DMS 273 treated with DMSO at 0.1 percent for 48 hours (cell line): Measurements from ENCODE around the gene RFX3.

ENCODE experiments used
- DNase-seq: peaks from one replicate; lab custom pipeline; 2025; lab: John Stamatoyannopoulos, UW

Gene RFX3

DNA sequence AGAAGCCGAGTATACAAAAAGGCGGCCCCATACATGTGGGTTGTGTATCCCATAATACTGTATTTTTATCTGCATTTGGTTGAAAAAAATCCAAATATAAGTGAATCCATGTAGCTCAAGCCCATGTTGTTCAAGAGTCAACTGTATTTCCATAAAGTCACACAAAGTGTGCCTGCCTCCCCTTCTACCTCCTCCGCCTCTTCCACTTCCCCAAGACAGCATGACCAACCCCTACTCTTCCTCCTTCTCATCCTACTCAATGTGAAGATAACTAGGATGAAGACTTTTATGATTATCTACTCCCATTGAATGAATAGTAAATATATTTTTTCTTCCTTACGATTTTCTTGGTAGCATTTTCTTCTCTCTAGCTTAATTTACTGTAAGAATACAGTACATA is 92.7 kb downstream of the RFX3 start:
- no peak for DNase-seq

DNA sequence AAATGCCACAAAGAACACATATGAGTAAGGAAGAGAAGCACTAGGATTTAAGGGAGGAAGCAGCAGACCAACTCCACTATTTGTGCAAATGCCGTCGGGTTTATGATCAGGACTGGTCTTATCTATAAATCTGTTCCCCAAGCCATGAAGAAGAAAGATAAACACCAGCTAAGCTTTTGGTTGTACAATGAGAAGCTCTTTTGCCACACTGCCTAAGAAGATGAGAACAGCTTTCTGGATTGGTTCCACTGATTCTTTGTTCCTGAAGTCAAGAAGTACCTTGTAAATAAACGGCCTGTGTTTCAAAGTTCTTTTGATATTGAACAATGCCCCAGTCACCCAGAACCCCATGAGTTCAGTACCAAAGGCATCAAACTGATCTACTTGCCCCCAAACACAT is 93.9 kb downstream of the RFX3 start:
- DNase-seq, result no peak

DNA sequence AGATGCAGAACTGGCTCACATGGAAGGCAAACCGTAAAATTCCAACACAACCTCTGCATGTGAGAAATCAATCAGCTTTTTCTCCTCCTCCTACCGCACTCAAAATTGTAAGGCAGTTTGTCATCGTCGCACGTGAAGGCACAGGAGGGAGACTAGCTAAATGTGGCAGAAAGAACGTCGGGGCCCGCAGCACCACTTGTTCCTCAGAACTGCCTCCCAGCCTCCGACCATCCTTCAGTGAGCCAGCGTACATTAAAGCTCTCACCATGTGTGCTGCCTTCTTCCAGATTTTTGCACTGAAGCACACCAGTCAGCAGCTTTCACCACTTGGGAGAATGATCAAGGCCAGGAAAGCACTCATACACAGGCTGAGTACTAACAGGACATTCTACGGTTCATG is 105.9 kb downstream of the RFX3 start:
- no peak for DNase-seq

DNA sequence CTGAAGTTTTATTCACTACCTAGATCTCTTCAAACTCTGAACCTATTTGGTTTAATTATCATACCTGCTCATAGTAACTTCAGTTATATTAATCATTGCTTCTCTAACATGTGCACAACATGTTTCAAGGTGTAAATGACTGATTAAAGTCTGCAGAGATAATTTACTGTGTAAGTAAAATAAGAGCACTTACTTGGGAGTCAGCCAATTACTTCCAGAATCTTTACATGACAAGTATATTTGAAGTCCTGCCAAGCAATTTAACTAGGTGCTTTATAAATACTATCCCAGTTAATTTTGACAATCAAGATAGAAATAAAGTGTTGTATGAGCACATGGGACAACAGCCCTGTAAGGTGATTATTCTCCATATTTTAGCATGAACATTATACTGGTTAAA is 109.9 kb downstream of the RFX3 start:
- DNase-seq, result no peak

DNA sequence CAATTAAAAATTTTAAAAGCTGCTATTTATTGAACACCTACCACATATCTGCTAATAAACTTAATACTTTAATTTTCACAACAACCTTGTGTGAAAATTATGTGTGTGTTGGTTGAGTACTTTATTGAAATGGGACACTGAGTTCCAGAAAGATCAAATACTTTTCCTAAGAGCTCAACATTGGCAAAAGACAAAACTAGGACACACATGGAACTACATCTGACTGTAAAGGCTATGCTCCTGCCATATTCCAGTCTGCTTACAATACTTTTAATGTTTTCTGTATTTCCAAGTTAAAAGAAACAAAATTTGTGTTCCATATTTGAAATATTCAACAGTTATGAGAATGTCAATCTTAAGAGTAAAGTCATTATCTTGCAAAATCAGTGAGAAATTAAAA is 111.8 kb downstream of the RFX3 start:
- DNase-seq, result no peak

DNA sequence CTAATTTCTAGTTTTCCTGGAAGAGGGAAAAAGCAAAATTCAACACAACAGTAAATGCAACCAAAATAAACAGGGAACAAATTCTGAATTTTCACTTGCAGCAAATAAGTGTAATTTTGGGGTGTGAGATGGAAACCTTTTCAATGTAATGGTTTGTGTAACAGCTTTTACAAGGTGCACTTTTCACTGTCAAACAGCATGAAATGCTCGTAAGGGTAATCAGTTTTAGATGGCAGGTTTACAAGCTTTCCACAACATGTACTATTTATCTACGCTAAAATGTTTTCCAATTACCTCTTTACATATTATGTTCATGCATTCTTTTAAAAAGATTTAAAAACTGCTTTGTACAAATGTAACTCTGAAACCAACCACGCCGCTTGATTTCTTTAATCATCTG is 115.3 kb downstream of the RFX3 start:
- no peak for DNase-seq

DNA sequence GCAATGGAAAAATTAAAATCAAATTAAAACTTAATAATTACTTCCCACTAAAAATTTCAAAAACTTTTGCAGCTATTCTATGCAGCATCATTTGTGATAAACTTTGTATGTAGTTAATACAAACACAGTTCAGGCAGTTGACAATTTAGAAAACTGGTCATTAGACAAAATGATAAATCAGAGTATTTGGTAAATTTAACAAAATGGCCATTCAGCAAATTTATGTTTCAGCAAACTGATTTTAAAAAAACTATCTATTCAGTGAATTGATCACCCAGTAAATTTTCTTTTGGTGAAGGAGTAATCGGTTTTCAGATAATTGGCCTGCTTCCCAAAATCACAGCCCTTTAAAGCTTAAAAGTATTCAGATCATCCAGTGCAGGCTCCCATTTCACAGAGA is 116.3 kb downstream of the RFX3 start:
- DNase-seq, result no peak

DNA sequence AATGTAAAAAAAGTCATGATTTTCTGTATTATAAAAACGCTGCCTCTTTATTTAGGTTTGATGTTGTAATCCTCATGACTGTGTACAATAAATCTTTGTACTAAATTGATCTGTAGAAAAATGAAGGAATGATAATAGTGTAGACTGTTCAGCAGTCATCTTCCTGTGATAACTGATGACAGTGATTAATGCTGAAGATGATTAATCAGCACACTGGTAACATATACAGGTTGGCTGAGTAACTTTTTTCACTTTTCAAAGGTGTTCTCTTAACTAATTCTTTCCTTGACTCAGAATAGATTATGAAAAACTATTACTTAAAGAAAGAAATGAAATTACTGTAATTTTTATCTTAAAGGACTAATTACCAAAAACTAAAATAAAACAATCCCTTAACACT is 122.5 kb downstream of the RFX3 start:
- no peak for DNase-seq

DNA sequence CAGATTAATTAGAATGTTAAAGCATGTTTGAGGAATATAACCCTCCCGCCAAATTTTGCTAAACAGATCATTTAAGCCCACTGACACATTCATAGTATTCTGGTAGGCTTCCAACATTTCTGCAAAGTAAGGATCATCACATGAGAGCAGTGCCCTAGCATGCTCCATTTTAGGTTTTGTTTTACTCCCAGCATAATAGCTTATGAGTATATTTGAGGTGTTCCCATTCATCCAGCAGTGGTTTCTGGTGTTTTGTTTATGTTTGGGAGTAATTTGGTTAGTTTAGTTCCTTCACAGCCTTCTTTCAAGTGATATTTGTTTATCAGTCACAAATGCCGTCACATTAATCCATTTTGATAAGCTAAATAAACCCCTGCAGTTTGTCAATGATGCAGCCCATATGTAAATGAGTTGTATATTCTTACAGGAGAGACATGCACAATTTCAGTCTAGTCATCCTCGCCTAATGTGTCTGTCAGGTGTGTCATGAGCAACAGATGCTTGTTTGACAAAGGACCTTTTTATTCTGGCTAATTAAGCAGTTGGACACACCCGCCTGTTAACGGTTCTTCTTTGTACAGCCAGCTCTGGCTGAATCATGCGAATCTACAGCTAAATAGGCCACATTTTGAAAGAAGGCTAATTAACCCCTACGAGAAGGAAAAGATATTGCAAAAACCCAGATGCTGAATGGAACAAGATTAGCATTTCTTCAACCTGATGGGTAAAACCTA is 124.4 kb downstream of the RFX3 start:
- no peak for DNase-seq

DNA sequence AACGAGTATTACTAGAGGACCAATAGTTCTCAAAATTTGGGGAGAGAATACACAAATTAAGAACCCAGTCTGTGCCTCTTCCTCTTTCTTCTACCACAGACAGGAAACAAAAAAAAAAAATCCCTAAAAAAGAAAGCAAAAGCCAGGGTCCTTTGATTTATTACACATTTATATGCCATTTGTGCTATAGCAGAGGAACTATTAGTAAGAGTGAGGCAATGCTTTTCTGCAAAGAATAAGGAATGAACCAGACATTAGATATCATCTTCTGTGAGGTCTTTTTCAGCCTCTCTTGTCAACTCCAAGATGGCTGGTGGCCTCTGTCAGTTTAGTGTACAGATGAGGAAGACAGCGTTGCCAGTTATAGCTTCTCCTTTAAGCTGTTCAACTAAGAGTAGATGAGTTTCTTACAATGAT is 127.6 kb downstream of the RFX3 start:
- no peak for DNase-seq

DNA sequence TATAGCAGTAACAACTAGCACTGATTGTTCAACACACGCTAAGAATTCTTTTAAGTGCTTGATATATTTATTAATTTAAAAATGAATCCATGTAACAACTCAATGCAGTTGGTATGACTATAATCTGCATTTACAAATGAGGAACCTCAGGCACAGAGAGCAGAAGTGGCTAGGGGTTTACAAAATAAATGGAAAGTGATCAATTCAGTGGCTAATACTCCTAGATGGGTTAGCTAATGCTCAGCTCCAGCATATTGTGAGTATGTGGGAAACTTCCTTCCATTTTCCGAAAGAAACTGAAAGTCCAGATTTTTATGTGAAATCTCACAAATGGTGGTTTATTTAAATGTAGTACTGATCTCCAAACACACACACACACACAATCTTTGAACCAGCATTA is 128.0 kb downstream of the RFX3 start:
- DNase-seq, result no peak

DNA sequence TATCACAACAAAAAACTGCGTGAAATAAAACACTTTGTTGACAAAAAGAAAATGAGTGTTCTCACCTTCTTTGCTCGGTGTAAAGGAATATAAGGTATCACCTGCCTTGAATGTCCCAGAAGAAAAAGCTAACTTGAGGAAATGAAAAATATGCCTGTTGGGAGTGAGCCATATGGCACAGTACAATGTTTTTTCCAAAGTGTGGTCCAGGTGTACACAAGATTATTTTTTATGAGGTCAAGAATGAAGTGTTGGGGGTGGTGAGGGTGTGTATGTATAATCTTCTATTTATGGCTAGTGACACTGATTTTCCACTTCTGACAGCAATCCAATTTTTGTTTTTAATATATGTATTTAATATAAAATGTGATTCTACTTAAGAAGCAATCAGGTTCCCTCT is 134.4 kb downstream of the RFX3 start:
- no peak for DNase-seq

DNA sequence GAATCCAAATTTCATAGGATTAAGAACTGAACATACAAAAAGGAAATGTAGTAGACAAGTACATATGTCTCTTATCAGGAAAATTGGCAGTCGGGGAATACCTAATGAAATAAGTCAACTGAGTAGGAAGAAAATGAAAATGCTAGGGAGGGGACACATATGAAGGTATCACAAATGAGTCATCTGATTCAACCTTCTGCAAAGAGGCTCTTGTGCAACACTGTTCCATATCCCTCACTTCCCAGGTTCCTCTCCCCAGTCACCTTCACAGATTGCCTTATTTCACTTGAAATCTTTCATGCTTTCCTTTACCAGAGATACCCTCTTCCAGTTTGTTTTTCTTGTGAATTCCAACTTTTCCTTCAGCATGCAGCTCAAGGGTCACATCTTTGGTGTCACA is 139.0 kb downstream of the RFX3 start:
- DNase-seq, result no peak

DNA sequence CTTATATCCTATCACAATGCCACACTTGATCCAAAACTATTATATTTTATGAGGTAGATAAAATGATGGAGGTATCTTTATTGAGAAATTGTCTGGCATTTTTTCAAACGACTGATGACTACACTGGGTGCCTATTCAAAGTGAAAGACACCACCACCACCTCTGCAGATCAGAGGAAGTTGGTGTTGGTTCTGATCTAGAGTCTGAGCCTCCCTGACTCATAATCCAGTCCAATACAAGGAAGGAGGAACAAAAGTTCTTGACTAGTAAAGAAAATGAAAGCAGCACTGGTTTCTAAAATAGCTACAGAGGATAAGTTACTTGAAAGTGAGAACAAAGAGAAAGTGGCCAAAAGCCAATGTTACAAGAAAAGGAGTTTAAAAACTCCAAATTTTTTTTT is 139.9 kb downstream of the RFX3 start:
- no peak for DNase-seq

DNA sequence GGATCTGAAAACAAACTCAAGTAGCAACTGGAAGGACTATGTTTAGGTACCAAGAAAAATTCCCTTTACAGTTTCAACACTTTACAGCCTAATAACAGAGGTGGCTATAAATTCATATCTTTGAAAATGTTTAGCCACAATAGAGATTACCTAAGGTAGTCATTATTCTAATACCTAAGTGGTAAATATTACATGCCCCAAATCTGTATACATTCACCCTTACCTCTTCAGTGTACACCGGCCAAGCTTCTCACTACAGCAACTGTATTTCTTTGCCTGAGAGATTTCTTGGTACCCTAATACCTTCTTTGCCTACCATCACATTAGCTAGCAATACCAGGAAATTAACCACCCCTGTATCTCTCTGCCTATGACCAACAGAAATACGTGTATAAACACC is 154.0 kb downstream of the RFX3 start:
- no peak for DNase-seq

DNA sequence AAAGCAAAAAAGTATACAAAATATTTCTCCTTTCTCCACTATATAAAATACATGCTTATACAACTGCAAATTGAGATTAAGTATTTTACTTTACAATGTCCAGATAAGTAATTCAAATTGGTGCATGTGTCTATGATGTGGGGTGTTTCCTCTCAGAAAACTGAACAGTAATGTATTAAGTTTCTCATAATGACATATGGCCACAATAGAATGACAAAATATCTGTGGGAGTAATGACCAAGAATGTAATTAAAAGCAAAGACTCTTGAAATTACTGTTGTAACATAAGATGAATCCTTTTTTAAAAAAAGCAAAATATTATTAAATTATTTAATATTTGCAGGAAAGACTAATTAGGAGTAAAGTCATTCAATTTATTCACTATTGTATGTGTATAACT is 155.1 kb downstream of the RFX3 start:
- DNase-seq, result no peak

DNA sequence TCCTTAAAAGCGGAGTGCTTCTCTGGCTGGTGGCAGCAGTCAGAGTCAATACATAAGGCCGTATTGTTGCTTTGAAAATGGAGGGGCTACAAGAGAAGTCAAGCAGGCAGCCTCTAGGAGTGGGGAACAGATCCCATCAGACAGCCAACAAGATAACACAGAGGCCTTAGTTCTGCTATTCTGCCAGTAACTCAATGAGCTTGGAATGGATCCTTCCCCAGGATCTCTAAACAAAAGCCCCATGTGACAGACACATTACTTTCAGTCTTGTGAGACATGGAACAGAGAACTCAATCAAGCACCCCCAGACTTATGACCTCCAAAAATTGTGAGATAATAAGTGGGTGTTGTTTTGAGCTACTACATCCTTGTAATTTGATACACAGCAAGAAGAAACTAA is 158.6 kb downstream of the RFX3 start:
- DNase-seq, result no peak

DNA sequence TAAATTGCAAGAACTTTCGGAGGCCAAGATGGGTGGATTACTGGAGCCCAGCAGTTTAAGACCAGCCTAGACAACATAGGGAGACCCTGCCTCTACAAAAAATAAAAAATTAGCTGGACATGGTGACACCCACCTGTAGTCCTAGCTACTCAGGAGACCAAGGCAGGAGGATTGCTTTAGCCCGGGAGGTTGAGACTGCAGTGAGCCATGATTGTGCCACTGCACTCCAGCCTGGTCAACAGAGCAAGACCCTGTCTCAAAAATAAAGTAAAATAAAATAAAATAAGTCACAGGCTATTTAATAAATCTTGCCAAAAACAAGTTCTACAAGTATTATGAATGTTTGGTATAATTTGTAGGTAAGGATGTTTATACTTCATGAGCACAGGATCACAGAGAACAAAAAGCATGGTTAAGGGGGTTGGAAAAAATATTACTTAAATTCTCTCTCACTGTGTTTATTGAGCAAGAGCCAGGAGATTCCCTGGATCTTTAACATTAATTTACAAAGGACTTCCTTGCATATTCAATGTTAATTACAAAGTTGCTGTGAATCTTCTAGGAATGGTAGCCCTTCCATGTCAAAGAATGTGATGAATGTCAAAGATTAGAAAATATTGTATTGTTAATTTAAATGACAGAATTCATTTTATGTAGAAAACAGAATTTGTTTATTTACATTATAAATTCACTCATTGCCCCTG is 164.0 kb downstream of the RFX3 start:
- DNase-seq, result no peak

DNA sequence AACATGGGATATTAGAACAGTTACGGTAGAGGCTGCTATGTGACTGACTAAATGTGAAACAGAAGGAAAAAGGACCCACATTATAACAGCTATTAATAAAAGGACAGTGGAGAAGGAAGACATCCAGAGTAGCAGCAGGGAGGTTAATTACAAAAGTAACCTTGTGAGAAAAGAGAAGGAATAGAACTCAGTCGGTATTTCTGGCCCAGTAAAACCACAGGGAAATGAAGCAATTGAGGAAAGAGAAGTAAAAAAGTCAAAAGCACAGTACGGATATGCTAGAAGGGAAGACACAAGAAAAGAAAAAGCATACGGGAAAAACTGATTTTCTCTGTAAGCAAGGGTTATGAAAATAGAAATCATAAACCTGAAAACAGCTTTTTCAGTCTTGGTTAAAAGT is 164.7 kb downstream of the RFX3 start:
- no peak for DNase-seq

DNA sequence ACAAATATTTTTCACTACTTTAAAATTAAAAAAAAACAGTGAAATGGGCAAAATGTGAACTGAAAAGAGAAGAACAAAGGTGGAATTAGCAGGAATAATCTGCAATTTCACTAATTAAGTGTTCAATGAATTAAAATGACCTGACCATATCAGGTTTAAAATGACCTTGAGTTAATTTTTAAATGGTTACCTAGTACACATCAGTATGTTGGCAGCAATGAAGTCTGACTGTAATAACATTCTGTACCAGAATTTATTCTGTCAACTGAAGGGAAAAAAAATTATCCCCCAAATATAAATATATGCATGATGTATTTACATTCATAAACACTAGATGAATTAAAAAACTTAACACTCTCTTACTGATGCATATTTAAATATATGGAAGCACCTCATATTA is 165.6 kb downstream of the RFX3 start:
- DNase-seq, result no peak

DNA sequence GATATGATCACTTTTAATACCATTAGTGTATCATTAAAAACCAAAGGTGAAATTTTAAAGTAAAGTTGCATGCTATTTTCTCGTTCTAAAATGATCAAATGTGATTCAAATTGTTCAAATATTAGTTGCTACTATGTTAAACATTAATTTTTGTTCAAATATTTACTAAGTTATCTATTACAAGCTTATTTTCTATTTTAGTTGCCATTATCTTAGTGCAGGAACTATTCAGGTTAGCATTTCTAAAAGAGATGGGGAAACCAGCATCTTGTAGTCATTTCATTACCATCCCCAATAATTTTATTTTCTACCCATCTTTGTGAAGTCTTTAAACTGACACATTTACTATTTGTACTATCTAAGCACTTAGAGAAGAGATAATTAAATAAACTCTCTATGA is 166.0 kb downstream of the RFX3 start:
- DNase-seq, result no peak

DNA sequence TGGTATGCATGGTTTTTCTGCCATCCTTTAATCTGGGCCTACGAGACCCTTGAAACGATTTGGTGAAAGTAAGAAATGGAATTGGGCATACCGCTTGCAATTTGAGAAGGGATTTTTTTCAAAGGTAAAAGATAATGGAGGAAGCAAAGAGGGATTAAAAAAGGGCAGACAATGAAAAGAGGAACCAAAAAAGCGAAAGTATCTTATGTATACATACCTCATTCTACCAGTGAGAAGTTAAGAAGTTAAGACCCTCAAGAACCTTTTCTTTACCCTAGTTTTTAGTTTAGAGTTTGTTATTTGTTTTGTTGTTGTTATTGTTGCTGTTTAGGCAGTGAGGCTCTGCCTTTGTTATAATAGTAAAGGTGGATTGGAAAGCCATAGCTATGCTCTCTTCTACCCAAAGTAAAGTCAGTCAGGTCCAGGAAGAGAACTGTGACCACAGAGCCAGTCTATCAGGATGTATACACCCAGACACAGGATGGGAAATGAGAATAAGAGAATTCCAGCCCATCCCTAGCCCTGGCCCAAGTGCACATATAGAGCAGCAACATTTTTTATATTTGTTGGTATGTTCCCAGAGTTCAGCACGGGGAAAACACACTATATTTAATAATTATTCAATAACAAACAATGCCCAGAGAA is 166.6 kb downstream of the RFX3 start:
- DNase-seq, result no peak

DNA sequence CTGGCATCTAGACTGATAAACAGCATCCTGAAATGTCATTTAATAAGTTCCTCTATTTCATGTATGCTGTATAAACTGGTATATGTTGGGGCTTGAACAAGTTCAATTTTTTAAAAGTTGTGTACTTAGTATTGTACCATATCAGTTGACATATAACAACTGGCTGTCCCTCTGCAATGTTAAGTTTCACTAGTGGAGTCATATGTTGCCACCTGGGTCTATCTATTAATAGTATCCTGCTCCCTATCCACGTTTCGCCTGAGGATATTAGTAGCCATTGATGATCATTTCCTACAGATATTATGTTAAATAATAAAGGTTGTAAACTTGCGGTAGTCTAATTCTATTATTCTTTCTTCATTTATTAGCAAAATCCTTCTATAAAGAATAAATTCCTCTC is 177.6 kb downstream of the RFX3 start:
- no peak for DNase-seq

DNA sequence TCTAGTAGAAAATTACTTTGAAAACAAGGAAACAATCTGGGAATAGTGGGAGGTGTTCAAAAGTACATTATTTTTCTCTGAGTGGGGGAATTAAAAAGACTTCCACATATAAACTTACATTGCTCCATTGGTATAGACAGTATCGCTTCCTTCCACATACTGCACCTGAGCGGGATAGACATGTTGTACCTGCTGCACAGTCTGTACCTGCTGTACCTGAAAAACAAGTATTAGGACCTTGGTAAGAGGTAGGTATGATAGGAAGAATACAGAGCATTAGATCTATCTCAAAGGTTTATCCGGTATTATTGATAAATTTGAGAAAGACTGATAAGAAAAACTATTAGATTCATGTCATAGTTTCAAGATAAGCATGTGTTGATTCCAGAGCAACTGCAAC is 179.3 kb downstream of the RFX3 start:
- no peak for DNase-seq
